ENCODE results near the gene ABTB2.
"Not testable (repeated sequence)": the region's sequence is repeated elsewhere in the genome, so short reads cannot be mapped to it uniquely, and the experiment has no call there.

ABTB2 gene

DNA sequence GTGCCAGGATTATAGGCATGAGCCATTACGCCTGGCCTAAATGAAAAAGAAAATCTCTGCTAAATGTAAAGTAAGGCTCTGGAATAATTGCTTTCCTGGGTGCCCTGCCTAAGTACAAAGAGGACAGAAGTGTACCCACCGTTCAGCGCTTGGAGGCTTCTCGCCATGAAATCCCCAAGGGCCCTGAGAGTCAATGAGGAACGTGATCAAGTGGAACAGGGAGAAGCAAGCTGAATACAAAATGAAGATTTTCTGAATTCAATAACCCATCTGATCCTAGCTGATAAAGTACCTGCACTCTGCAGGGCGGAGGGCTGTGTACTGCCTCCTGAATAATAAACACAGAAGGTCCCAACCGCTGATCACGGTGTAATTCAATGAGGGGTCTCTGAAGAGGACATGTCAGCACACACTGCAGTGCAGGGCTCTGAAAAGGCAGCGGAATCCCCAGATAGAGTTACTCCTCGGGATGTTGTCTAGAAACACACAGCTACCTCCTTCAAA lies 97.7 kb downstream of the ABTB2 start:
- DNase-seq: no peak

GRCh38 chr11:34259087-34259486 lies 98.7 kb downstream of the ABTB2 start:
- no peak for DNase-seq

DNA sequence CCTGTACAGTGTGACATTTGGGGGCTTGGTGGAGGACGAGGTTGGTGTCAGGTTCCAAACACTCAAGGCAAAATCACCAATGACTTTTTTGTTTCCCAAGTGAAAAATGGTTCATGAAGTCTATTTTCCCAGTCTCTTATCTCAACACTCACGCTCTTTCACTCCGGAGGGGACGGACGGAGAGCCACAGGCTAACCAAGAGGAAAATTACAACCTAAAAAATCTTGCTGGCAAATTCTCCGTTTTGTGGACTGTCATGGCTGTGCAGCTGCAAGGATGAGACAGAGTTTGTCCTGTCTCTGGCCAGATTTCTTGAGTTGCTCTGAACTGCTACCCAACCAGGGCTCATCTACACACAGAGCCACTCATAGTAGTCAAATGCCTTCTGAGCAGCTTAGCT lies 101.2 kb downstream of the ABTB2 start:
- no peak for DNase-seq

GRCh38 chr11:34256150-34256549 lies 101.7 kb downstream of the ABTB2 start:
- no peak for DNase-seq

- no peak for DNase-seq
These were observed 102.7 kb downstream of the ABTB2 start for GRCh38 chr11:34255101-34255500.

- DNase-seq: no peak
These were observed 103.8 kb downstream of the ABTB2 start for GRCh38 chr11:34254011-34254410.

- DNase-seq: no peak
These were observed 105.2 kb downstream of the ABTB2 start for GRCh38 chr11:34252651-34253050.

- DNase-seq: no peak
These were observed 105.8 kb downstream of the ABTB2 start for GRCh38 chr11:34252015-34252414.

DNA sequence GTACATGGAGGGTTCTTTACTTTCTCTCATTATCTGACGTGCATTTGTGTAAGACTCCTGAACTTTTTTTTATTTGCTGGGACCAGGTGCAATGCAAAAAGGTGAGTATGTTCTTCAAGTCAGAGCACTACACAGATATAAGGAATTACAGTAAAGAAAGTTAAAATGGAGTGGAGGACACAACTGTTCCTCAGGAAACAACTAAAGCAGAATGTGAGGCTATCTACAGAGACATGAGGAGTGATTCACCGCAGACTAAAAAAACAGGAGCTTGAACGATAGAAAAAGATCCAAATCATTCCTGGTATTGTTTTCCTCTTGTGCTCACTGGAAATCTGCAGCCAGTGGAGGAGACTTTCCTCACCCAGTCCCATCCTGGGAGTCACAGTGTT lies 106.2 kb downstream of the ABTB2 start:
- DNase-seq: no peak

DNA sequence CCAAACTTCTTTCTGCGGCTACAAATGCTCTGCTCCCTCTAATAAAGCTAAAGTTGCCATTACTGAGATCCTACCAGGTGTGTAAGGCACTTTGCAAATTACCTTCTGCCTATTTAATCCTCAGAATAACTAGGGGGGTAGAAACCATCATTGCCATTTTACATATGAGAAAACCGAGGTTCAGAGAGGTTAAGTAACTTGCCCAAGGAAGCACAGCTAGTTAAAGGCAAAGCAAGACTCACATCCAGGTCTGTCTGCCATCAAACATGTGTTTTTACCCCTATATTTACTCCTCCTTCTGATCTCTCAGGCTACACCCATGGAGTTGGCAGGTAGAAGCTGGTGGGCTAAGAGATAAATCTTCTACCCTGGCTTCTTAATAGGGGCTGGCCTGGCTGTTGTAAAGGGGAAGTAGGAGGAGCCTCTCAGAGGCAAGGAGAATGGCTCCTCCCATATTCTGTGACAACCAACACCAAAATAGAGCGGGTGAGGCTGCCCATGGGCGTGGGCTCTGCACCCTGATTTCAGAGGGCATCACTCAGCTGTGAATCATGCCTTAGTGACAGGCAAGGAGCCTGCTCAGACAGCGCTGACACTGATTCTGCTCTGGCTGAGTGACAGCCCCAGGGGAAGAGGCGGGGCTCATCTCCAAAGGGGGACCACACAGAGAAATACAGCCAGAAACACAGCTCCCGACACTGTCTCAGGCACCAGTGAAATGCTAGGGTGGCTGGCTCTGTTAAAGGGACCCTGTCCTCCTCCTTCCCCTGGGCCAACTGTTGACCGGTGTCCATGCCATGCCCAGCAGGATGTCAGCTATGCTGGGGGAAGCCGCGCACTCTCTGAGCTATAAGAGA lies 106.8 kb downstream of the ABTB2 start:
- peak; percentile 78 for DNase-seq

DNA sequence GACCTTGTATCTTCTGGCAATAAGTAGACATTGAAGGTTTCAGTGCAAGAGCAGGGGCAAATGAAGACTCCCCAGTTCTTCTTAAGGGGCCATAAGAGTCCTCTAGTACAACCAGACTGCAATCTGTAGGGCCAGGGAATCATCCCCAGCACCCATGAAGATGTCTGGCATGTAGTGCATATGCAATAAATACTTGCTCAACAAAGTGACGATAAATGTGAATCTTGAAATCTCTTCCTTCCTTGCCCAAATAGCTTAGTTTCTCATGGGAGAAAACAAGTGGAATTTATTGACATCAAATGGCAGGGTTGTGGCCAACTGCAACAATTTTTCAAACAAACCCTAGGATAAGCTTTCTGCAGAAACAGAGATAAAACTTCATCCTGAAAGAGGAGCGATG lies 107.6 kb downstream of the ABTB2 start:
- DNase-seq: no peak

- DNase-seq: no peak
These were observed 108.4 kb downstream of the ABTB2 start for GRCh38 chr11:34249439-34249838.

DNA sequence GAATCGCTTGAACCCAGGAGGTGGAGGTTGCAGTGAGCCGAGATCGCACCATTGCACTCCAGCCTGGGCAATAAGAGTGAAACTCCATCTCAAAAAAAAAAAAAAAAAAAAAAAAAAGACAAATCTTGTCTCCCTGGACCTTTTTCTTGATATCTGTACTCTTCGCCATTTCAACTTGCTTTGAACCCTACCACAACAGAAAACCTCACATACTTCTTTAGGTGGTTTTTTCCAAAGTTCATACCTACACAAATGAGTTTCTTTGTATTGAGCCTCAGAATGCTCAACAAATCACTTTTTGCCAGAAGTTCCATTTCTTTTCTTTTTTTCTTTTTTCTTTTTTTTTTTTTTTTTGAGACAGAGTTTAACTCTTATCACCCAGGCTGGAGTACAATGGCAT lies 111.3 kb downstream of the ABTB2 start:
- DNase-seq: not testable (repeated sequence)

DNA sequence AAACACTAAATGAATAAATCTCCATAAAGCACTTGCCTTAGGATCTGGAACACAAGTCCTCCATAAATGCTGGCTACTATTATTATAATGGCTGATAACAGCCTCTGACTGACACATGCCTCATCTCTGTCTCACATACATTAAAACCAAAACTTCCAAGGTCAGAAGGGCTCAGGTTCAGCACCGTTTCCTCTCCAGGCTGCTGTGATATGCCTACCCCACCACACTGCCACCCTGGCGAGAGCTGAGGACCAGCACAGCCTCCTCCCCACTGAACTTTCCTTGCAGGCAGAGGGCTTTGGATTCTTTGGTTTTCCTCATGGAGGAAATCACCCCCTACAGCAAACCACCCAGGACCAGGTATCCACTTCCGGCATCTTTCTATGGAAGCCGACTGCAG lies 112.8 kb downstream of the ABTB2 start:
- DNase-seq: no peak

- no peak for DNase-seq
These were observed 114.0 kb downstream of the ABTB2 start for GRCh38 chr11:34243600-34244464.

DNA sequence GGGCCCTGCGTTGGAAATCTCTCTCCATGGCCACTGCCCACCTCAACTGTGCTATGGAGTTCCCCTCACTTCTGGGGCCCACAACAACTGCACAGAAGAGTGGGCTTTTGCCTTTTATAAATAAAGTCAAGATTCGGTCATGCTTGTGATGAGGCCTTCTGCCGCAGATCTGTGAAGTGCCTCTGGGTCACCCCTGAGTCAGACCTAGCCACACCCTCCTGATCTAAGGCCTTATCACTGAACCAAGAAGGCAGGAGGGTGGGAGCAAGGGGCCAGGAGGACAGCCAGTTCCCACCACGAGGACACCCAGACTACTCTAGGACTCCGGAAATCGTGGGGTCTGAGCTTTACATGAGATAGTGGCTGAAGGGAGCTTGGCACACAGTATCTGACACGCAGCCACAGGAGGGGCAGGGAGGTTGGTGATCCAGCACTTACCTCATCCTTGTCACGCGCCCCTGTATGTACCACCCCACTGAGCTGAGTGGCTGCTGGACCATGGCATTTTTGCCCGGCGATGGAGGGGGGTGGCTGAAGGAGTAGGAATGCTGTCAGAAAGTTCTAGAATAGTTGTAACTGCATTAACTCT lies 115.7 kb downstream of the ABTB2 start:
- no peak for DNase-seq

DNA sequence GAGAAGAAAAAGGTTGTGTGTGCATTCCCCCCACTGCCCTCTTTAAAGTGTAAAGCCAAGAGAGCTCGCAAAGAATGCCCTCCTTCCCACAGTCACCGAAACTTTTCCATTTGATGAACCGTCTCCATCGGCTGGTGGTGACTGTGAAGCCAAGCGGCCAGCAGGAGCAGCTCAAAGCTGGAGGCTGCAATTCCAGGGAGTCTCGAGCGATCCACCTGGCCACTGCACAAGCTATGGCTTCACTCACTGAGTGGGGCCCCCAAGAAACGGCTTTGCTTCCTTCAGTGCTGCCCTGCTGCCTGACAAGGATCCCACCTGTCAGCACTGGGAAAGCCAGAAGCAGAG lies 117.7 kb downstream of the ABTB2 start:
- no peak for DNase-seq

- DNase-seq: no peak
These were observed 118.2 kb downstream of the ABTB2 start for GRCh38 chr11:34239465-34240149.

- no peak for DNase-seq
These were observed 118.8 kb downstream of the ABTB2 start for GRCh38 chr11:34238966-34239365.

- no peak for DNase-seq
These were observed 119.3 kb downstream of the ABTB2 start for GRCh38 chr11:34238533-34238932.

DNA sequence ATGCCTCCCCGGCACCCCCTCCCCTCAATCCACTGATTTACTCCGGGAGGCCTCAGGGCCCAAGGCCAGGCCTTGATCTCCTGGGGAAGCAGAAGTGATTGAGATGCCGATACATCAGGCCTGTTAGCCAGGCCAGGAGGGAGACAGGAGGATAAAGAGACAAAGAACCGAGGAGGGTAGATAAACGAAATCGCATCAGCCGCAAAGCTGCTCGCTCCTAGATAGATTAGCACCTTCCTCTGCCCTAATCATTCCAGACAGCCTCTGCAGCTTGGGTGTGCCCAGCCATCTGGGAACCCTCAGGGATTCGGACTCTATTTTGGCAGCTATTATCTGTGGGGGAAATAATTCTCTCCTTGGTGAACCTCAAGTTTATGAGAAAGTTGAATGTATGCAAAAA lies 121.2 kb downstream of the ABTB2 start:
- DNase-seq: no peak

GRCh38 chr11:34235591-34236071 lies 122.2 kb downstream of the ABTB2 start:
- DNase-seq: no peak

DNA sequence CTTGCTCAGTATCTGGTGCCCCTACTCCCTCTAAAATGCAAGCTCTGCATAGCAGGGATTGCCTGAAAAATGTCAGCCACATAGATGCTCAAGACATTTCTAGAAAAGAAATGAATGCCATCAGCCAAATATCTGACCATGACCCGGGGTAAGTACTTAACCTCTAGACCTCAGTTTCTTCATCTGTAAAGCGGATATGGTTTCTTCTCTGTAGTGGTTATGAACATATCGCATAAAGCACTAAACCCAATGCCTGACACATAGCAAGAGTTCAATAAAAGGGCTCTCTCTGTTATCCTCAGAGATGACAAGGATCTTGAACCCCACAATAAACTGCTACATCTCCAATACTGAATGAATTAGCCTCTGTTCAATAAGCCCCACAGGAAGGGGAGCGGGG lies 122.6 kb downstream of the ABTB2 start:
- DNase-seq: peak; percentile 13

All from CD4-positive, alpha-beta T cell treated with Interleukin-10 for 1 hour (primary cell).